K562 (cell line): Measurements from ENCODE around the gene CNOT9. TPM values are rescaled to one million over a fixed set of nuclear protein-coding genes. Genes with fewer than 3 reads are reported as not detected.

ENCODE experiments used
- ATAC-seq: fragments of 200-7000 bp; cut with Tn5 transposase; 3 replicates; pipeline ENCODE4 v1.9.1; 2020; ENCODE audit warnings: moderate library complexity
- BruUV-seq: library from RNA; stranded (reverse); fragments of 400-500 nt; replicated peaks from 2 replicates; lab custom pipeline; 2021; lab: Mats Ljungman, UMichigan
- CTCF ChIA-PET: fragments of 300-600 bp; formaldehyde crosslinking; extraction: SDS; loops from one replicate; lab custom pipeline; 2021; ENCODE audit warnings: low intra/inter-chr PET ratio; lab: Yijun Ruan, JAX
- POLR2A ChIA-PET: fragments of 300-600, 350-650 bp; sonication (Branson Sonifier 250); formaldehyde crosslinking; extraction: SDS; loops from one replicate; lab custom pipeline; 2021; ENCODE audit warnings: antibody characterized with exemption, inconsistent platforms; lab: Yijun Ruan, JAX
- DNase-seq, 4 experiments: peaks; one replicate each; pipeline versions ENCODE4 v3.0.0 to v3.0.0-alpha.2; 2011 to 2018; ENCODE audit warnings: low spot score in 3 of 4, mixed read lengths in 3 of 4; ENCODE audit errors: extremely low read depth in 1 of 4
- FAIRE-seq: peaks from 2 replicates; lab custom pipeline; 2011; peaks lifted over from hg19 to GRCh38; lab: Jason Lieb, UNC
- H2AFZ ChIP-seq: 2 replicates; pipeline ENCODE4 v1.6.0; 2011; ENCODE audit warnings: low read depth, low read length, control low read depth, inconsistent platforms
- H3K27ac ChIP-seq: fragments of 200-600 bp; 3 replicates; pipeline ENCODE4 v1.8.0; 2011; ENCODE audit warnings: low read depth, mild to moderate bottlenecking, control low read depth, inconsistent platforms, low read length, moderate library complexity, mixed read lengths; ENCODE audit errors: extremely low read depth
- H3K27me3 ChIP-seq, 2 experiments: fragments of 300-600 bp in 1 of 2; 2 replicates in 1 of 2; 3 replicates in 1 of 2; pipeline versions ENCODE4 v1.6.0 to v1.8.0; 2011; ENCODE audit warnings: inconsistent platforms in 2 of 2, low read length in 2 of 2, mild to moderate bottlenecking in 1 of 2, mixed read lengths in 1 of 2, moderate library complexity in 1 of 2; ENCODE audit not compliant: control insufficient read depth in 2 of 2, insufficient read depth in 2 of 2
- H3K36me3 ChIP-seq: fragments of 300-600 bp; 3 replicates; pipeline ENCODE4 v1.8.0; 2011; ENCODE audit warnings: mild to moderate bottlenecking, low read length, inconsistent platforms; ENCODE audit not compliant: control insufficient read depth, insufficient read depth
- H3K4me1 ChIP-seq, 2 experiments: fragments of 200-600 bp in 1 of 2; replicated peaks in 1 of 2; 2 replicates in 1 of 2; 3 replicates in 1 of 2; pipeline versions ENCODE4 v1.5.1 to v1.8.0; 2011; ENCODE audit warnings: inconsistent platforms in 2 of 2, low read length in 2 of 2, mild to moderate bottlenecking in 1 of 2, mixed read lengths in 1 of 2, moderate library complexity in 1 of 2; ENCODE audit not compliant: control insufficient read depth in 2 of 2, insufficient read depth in 2 of 2
- H3K4me2 ChIP-seq: 2 replicates; pipeline ENCODE4 v1.6.1; 2011; ENCODE audit warnings: low read length, control low read depth, inconsistent platforms, mixed read lengths; ENCODE audit not compliant: insufficient read depth
- H3K4me3 ChIP-seq: fragments of 200-600 bp; sonication (generic), shearing (Covaris generic); 2 replicates; pipeline ENCODE4 v1.5.1; 2016; ENCODE audit warnings: control low read depth, inconsistent platforms
- H3K79me2 ChIP-seq: fragments of 200-600 bp; 3 replicates; pipeline ENCODE4 v1.8.0; 2011; ENCODE audit warnings: low read length, inconsistent platforms; ENCODE audit not compliant: control insufficient read depth, insufficient read depth
- H3K9ac ChIP-seq, 2 experiments: 2 replicates each; pipeline versions ENCODE4 v1.6.0 to v1.6.1; 2011; ENCODE audit warnings: low read depth in 2 of 2, low read length in 2 of 2, control low read depth in 1 of 2, inconsistent platforms in 1 of 2, mild to moderate bottlenecking in 1 of 2, mixed read lengths in 1 of 2; ENCODE audit not compliant: insufficient read depth in 1 of 2
- H3K9me1 ChIP-seq: one replicate; pipeline ENCODE4 v1.6.0; 2011; ENCODE audit warnings: inconsistent platforms, mild to moderate bottlenecking, low read length, moderate library complexity; ENCODE audit not compliant: control insufficient read depth, insufficient read depth
- H3K9me3 ChIP-seq: replicated peaks from 2 replicates; pipeline ENCODE4 v1.5.1; 2011; ENCODE audit warnings: low read depth, low read length, inconsistent platforms; ENCODE audit not compliant: control insufficient read depth, insufficient read depth
- H4K20me1 ChIP-seq: replicated peaks from 2 replicates; pipeline ENCODE4 v1.6.1; 2011; ENCODE audit warnings: low read length, inconsistent platforms, mixed read lengths; ENCODE audit not compliant: control insufficient read depth, insufficient read depth
- ATF2 ChIP-seq: sonication (generic); formaldehyde crosslinking; IDR thresholded peaks from 2 replicates; pipeline ENCODE4 v1.8.1; 2022; ENCODE audit warnings: missing genetic modification reagents
- CHD2 ChIP-seq: IDR thresholded peaks from 2 replicates; pipeline ENCODE4 v1.6.1; 2011; ENCODE audit warnings: low read depth, low read length
- GATAD2A ChIP-seq: fragments of 450-650 bp; IDR thresholded peaks from 2 replicates; pipeline ENCODE4 v1.6.1; 2017
- MECOM ChIP-seq: fragments of 250-450 bp; sonication (Bioruptor Pico); IDR thresholded peaks from 2 replicates; pipeline ENCODE4 v1.8.0; 2022; ENCODE audit warnings: inconsistent platforms
- MEIS2 ChIP-seq: fragments of 450-650 bp; IDR thresholded peaks from 2 replicates; pipeline ENCODE4 v1.6.1; 2014; ENCODE audit warnings: mild to moderate bottlenecking; ENCODE audit not compliant: partially characterized antibody
- MLLT1 ChIP-seq, 2 experiments: fragments of 450-650 bp; IDR thresholded peaks; 2 replicates each; pipeline ENCODE4 v1.6.1; 2016
- NFRKB ChIP-seq: fragments of 450-650 bp; IDR thresholded peaks from 2 replicates; pipeline ENCODE4 v1.6.1; 2016; ENCODE audit warnings: low read depth
- RBBP5 ChIP-seq: fragments of 200-600 bp; sonication (generic); IDR thresholded peaks from 2 replicates; pipeline ENCODE4 v1.6.1; 2012; ENCODE audit warnings: borderline replicate concordance, mild to moderate bottlenecking, low read length, control low read depth, inconsistent platforms; ENCODE audit not compliant: insufficient read depth, poor library complexity, severe bottlenecking
- RBFOX2 ChIP-seq: fragments of 200-400 bp; formaldehyde crosslinking; IDR thresholded peaks from 2 replicates; pipeline ENCODE4 v1.6.1; 2017; ENCODE audit warnings: low read depth, mild to moderate bottlenecking, low read length, moderate library complexity
- ZBTB17 ChIP-seq: fragments of 450-650 bp; formaldehyde crosslinking; IDR thresholded peaks from 2 replicates; pipeline ENCODE4 v1.4.0; 2020; ENCODE audit warnings: mild to moderate bottlenecking
- ZNF407 ChIP-seq: fragments of 450-650 bp; IDR thresholded peaks from 2 replicates; pipeline ENCODE4 v1.6.1; 2016; ENCODE audit warnings: low read depth
- WGBS: fragments of 100-300 bp; shearing (Covaris generic); methylation state at CpG from one replicate; pipeline ENCODE4 v1.1.6; 2016; ENCODE audit warnings: low coverage, mixed read lengths; ENCODE audit not compliant: insufficient coverage; ENCODE audit errors: missing lambda C conversion rate; 5-methylcytosine and 5-hydroxymethylcytosine counted together
- in situ Hi-C: fragments of 300-500 bp; cut with MboI; formaldehyde crosslinking; loops from 4 replicates; pipeline ENCODE4 v1.15.0; 2018; ENCODE audit warnings: inconsistent platforms, mixed read lengths
- intact Hi-C: fragments of 100-400 bp; cut with micrococcal nuclease; formaldehyde crosslinking; loops from 2 replicates; pipeline ENCODE4 v1.14.2; 2022
- polyA plus RNA-seq, 8 experiments: library from polyadenylated mRNA; depleted of rRNA in 4 of 8; stranded (reverse) in 5 of 8; unstranded in 3 of 8; fragments of >200 nt; fragmentation: Nextera tagmentation in 2 of 8; fragmentation: Illumina TruSeq in 1 of 8; extraction: Ambion mirVana in 2 of 8; extraction: Trizol in 1 of 8; gene quantifications; 2 replicates each; pipeline versions ENCODE4 v1.2.1 to v1.2.3, GENCODE V29; 2011 to 2014; ENCODE audit warnings: inconsistent platforms in 1 of 8, missing spikeins in 1 of 8
- total RNA-seq, 7 experiments: library from RNA; depleted of rRNA in 6 of 7; stranded (reverse); fragments of >200 nt in 6 of 7; fragmentation: Illumina TruSeq in 2 of 7; extraction: Trizol in 2 of 7; gene quantifications; 2 replicates each; pipeline versions ENCODE4 v1.2.1 to v1.2.3, GENCODE V29; 2011 to 2021; ENCODE audit warnings: low replicate concordance in 1 of 7

The CNOT9 gene
- total and polyA plus RNA-seq, 9 of the 15 experiments (the other 6 are each of a cell fraction or from before 2014, with no cell fraction given): 19.0 to 82.6 (median 46.7) TPM

- no peaks in the 10 kb centered on the region for H3K27me3 ChIP-seq
- H3K4me2 ChIP-seq: peak overlapping the region; percentile 97
- no TSS peak for BruUV-seq
- ATAC-seq (peak; percentile 55), FAIRE-seq (no peak), DNase-seq (peak in 2 of 4 experiments; percentile 27 to 55)
- H2AFZ ChIP-seq: peak overlapping the region; percentile 99
- peaks cover 41% of the 10 kb centered on the region; the same call in 2 of the 3 replicates for H3K36me3 ChIP-seq
- POLR2A ChIA-PET: no interaction called here
- no peaks in the 10 kb centered on the region for H3K9me3 ChIP-seq
- peak overlapping the region; percentile 94 for H3K27ac ChIP-seq
- intact Hi-C loops: loop anchor here (5.0 kb wide), 2 partner anchors 172 to 277 kb away; partner anchors contain the start of genes CTDSP1 and TMBIM1
- under 1% methylated on average over 27 of the region's 31 CpGs for WGBS
- CTCF ChIA-PET: interaction anchor here (0.6 kb wide), 1 partner anchor 306 kb away, joined by 3 read pairs; no protein-coding TSS in a partner anchor
- H3K79me2 ChIP-seq: peaks cover 97% of the 10 kb centered on the region
- peak overlapping the region; percentile 77 for H3K4me3 ChIP-seq
- H4K20me1 ChIP-seq: 0 out of 2 replicates have a peak, but pooled peaks cover 3% of the 10 kb centered on the region
- in situ Hi-C loops: no loop called here
- no peaks in the 10 kb centered on the region for H3K9me1 ChIP-seq
- peak overlapping the region; percentile 88 to 97 for H3K9ac ChIP-seq
- peaks cover 8 to 9% of the 10 kb centered on the region in 2 experiments; a peak in 4 of 5 replicates for H3K4me1 ChIP-seq
- TF ChIP-seq ATF2 (CRISPR knock-in tag): no peak
- no peak for TF ChIP-seq MECOM (CRISPR knock-in tag)
- TF ChIP-seq ZNF407: peak; percentile 9; the same call in 1 of the 2 replicates
- TF ChIP-seq CHD2: peak; percentile 59; the same call in 1 of the 2 replicates
- 0 out of 2 replicates have a peak, but pooled peaks have one; percentile 19 for TF ChIP-seq NFRKB
- TF ChIP-seq RBFOX2: peak; percentile 73
- no peak for TF ChIP-seq ZBTB17 (CRISPR knock-in tag)
- peak; percentile 30 for TF ChIP-seq RBBP5
- TF ChIP-seq MLLT1 (IDR thresholded peaks at IDR 0.05): no peak
- no peak for TF ChIP-seq GATAD2A
- peak; percentile 86 for TF ChIP-seq MEIS2
Measured at GRCh38 chr2:218569038-218569431, 396 bp downstream of the CNOT9 start.
